Measurements from ENCODE around the gene TH. TPM values are rescaled to one million over a fixed set of nuclear protein-coding genes. Genes with fewer than 3 reads are reported as not detected.

Gene TH
- total RNA-seq, 1 donor from 2014 or later, result 2.0 TPM

- H3K79me2 ChIP-seq (ENCODE audit: low read depth), result no peaks in the 10 kb centered on the region
- no peaks in the 10 kb centered on the region for H3K9me3 ChIP-seq (ENCODE audit: low read depth)
- H3K27ac ChIP-seq, result no peak overlapping the region
- H3K27me3 ChIP-seq, result peaks cover 15% of the 10 kb centered on the region
- H3K36me3 ChIP-seq, result no peaks in the 10 kb centered on the region
- no peaks in the 10 kb centered on the region for H3F3A ChIP-seq (ENCODE audit: low read depth)
- Mint-ChIP-seq H3K36me3 (no peaks in the 10 kb centered on the region), H3K9me3 (no peaks in the 10 kb centered on the region), H3K4me3 (no peak overlapping the region), H3K27ac (no peak overlapping the region), H3K27me3 (ENCODE audit: insufficient read depth, low read depth) (peaks cover 6% of the 10 kb centered on the region), H3K4me1 (peaks cover 12% of the 10 kb centered on the region)
- no peak overlapping the region for H3K9ac ChIP-seq
- peaks cover 32% of the 10 kb centered on the region for H3K4me1 ChIP-seq
- no peak overlapping the region for H3K4me2 ChIP-seq
- DNase-seq (ENCODE audit: low spot score), result no peak
- H4K20me1 ChIP-seq (ENCODE audit: low read depth), result no peaks in the 10 kb centered on the region
- no peak for TF ChIP-seq EZH2phosphoT487 (IDR thresholded peaks at IDR 0.05)
- no peak for TF ChIP-seq EZH2 (IDR thresholded peaks at IDR 0.05)
- TF ChIP-seq CTCF (IDR thresholded peaks at IDR 0.05), result no peak
- H2AFZ ChIP-seq (replicated peaks), result no peak overlapping the region
- no peak overlapping the region for H3K4me3 ChIP-seq
Observed at GRCh38 chr11:2168286-2169004, 3.2 kb downstream of the TH start.

- Histone ChIP-seq H3K4me2 (no peak overlapping the region), H3F3A (ENCODE audit: low read depth) (no peaks in the 10 kb centered on the region), H3K27me3 (peaks cover 15% of the 10 kb centered on the region), H3K36me3 (no peaks in the 10 kb centered on the region), H3K9ac (no peak overlapping the region), H3K4me3 (no peak overlapping the region), H3K4me1 (peaks cover 32% of the 10 kb centered on the region), H3K27ac (no peak overlapping the region), H3K79me2 (ENCODE audit: low read depth) (no peaks in the 10 kb centered on the region), H4K20me1 (ENCODE audit: low read depth) (no peaks in the 10 kb centered on the region), H3K9me3 (ENCODE audit: low read depth) (no peaks in the 10 kb centered on the region), H2AFZ (replicated peaks) (no peak overlapping the region)
- no peak overlapping the region for H3K4me3 Mint-ChIP-seq
- DNase-seq (ENCODE audit: low spot score), result no peak
- TF ChIP-seq CTCF (IDR thresholded peaks at IDR 0.05) (no peak), EZH2 (IDR thresholded peaks at IDR 0.05) (no peak), EZH2phosphoT487 (IDR thresholded peaks at IDR 0.05) (no peak)
- H3K27me3 Mint-ChIP-seq (ENCODE audit: insufficient read depth, low read depth), result peaks cover 4% of the 10 kb centered on the region
- H3K36me3 Mint-ChIP-seq, result no peaks in the 10 kb centered on the region
- H3K27ac Mint-ChIP-seq, result no peak overlapping the region
- H3K9me3 Mint-ChIP-seq, result no peaks in the 10 kb centered on the region
- peaks cover 7% of the 10 kb centered on the region for H3K4me1 Mint-ChIP-seq
Observed at GRCh38 chr11:2167141-2168045, 4.2 kb downstream of the TH start.

- Histone ChIP-seq H3K4me3 (no peak overlapping the region), H2AFZ (replicated peaks) (peak overlapping the region; percentile 42), H3K4me2 (no peak overlapping the region), H3K36me3 (no peaks in the 10 kb centered on the region), H3K27me3 (peaks cover 15% of the 10 kb centered on the region), H3K9me3 (ENCODE audit: low read depth) (no peaks in the 10 kb centered on the region), H3K79me2 (ENCODE audit: low read depth) (no peaks in the 10 kb centered on the region), H4K20me1 (ENCODE audit: low read depth) (no peaks in the 10 kb centered on the region), H3F3A (ENCODE audit: low read depth) (no peaks in the 10 kb centered on the region), H3K27ac (no peak overlapping the region), H3K4me1 (peaks cover 26% of the 10 kb centered on the region), H3K9ac (no peak overlapping the region)
- no peak overlapping the region for H3K4me3 Mint-ChIP-seq
- H3K27me3 Mint-ChIP-seq (ENCODE audit: insufficient read depth, low read depth), result peaks cover 4% of the 10 kb centered on the region
- H3K4me1 Mint-ChIP-seq, result peaks cover 7% of the 10 kb centered on the region
- TF ChIP-seq CTCF (IDR thresholded peaks at IDR 0.05), result peak; percentile 72
- TF ChIP-seq EZH2 (IDR thresholded peaks at IDR 0.05), result no peak
- no peak for TF ChIP-seq EZH2phosphoT487 (IDR thresholded peaks at IDR 0.05)
- no peaks in the 10 kb centered on the region for H3K9me3 Mint-ChIP-seq
- H3K27ac Mint-ChIP-seq, result no peak overlapping the region
- peak; percentile 67 for DNase-seq (ENCODE audit: low spot score)
- no peaks in the 10 kb centered on the region for H3K36me3 Mint-ChIP-seq
Observed at GRCh38 chr11:2166091-2166851, 5.3 kb downstream of the TH start.

Data from neural progenitor cell (in vitro differentiated cells).